HepG2 (cell line): ENCODE data around the gene CDC42EP5. TPM values are rescaled to one million over a fixed set of nuclear protein-coding genes. Genes with fewer than 3 reads are reported as not detected.

Experiments
- ATAC-seq: fragments of 200-7000 bp; cut with Tn5 transposase; 3 replicates; pipeline ENCODE4 v1.9.1; 2020; ENCODE audit warnings: mild to moderate bottlenecking, moderate library complexity
- BruUV-seq: library from RNA; stranded (reverse); fragments of 400-500 nt; replicated peaks from 2 replicates; lab custom pipeline; 2021; lab: Mats Ljungman, UMichigan
- CTCF ChIA-PET: fragments of 300-600 bp; formaldehyde crosslinking; extraction: SDS; loops from one replicate; lab custom pipeline; 2021; ENCODE audit warnings: low total read pairs, inconsistent platforms, low intra/inter-chr PET ratio; lab: Yijun Ruan, JAX
- POLR2A ChIA-PET: fragments of 350-600 bp; sonication (Branson Sonifier 250); formaldehyde crosslinking; loops from one replicate; lab custom pipeline; 2020; ENCODE audit warnings: antibody characterized with exemption, inconsistent platforms; lab: Yijun Ruan, JAX
- DNase-seq: peaks from one replicate; pipeline ENCODE4 v3.0.0-alpha.2; 2015; ENCODE audit warnings: low spot score
- FAIRE-seq: peaks from 3 replicates; lab custom pipeline; 2011; peaks lifted over from hg19 to GRCh38; lab: Jason Lieb, UNC
- H2AFZ ChIP-seq: one replicate; pipeline ENCODE4 v1.6.1; 2011; ENCODE audit warnings: low read length, inconsistent platforms
- H3K27ac ChIP-seq: fragments of 300-600 bp; 3 replicates; pipeline ENCODE4 v1.8.0; 2011; ENCODE audit warnings: mixed run types, mild to moderate bottlenecking, mixed read lengths, low read length, inconsistent platforms; ENCODE audit not compliant: insufficient read depth; ENCODE audit errors: extremely low read length
- H3K27me3 ChIP-seq, 2 experiments: fragments of 200-600 bp in 1 of 2; 2 replicates in 1 of 2; 3 replicates in 1 of 2; pipeline versions ENCODE4 v1.6.0 to v1.8.0; 2011; ENCODE audit warnings: low read length in 2 of 2, mild to moderate bottlenecking in 2 of 2, moderate library complexity in 2 of 2, inconsistent platforms in 1 of 2; ENCODE audit not compliant: insufficient read depth in 2 of 2, control insufficient read depth in 1 of 2
- H3K36me3 ChIP-seq, 2 experiments: fragments of 200-600 bp in 1 of 2; replicated peaks in 1 of 2; 2 replicates in 1 of 2; 3 replicates in 1 of 2; pipeline versions ENCODE4 v1.5.1 to v1.8.0; 2011; ENCODE audit warnings: low read length in 2 of 2, inconsistent platforms in 1 of 2; ENCODE audit not compliant: insufficient read depth in 2 of 2, control insufficient read depth in 1 of 2
- H3K4me1 ChIP-seq: 2 replicates; pipeline ENCODE4 v1.5.1; 2012; ENCODE audit warnings: low read length, inconsistent platforms; ENCODE audit not compliant: insufficient read depth
- H3K4me2 ChIP-seq: 2 replicates; pipeline ENCODE4 v1.6.0; 2011; ENCODE audit warnings: low read depth, low read length, inconsistent platforms
- H3K4me3 ChIP-seq, 3 experiments: fragments of 200-600 bp in 1 of 3; sonication (generic), shearing (Covaris generic) in 1 of 3; replicated peaks in 1 of 3; 2 replicates each; pipeline ENCODE4 v1.5.1; 2011 to 2016; ENCODE audit warnings: low read length in 3 of 3, inconsistent platforms in 2 of 3, low read depth in 2 of 3, mild to moderate bottlenecking in 2 of 3, control low read depth in 1 of 3, mixed read lengths in 1 of 3; ENCODE audit not compliant: insufficient read depth in 1 of 3
- H3K79me2 ChIP-seq: one replicate; pipeline ENCODE4 v1.6.1; 2011; ENCODE audit warnings: low read length, inconsistent platforms; ENCODE audit not compliant: insufficient read depth
- H3K9ac ChIP-seq: 2 replicates; pipeline ENCODE4 v1.6.0; 2011; ENCODE audit warnings: mild to moderate bottlenecking, low read depth, low read length, inconsistent platforms; ENCODE audit not compliant: insufficient read depth
- H3K9me3 ChIP-seq: 2 replicates; pipeline ENCODE4 v1.5.1; 2012; ENCODE audit warnings: mild to moderate bottlenecking, low read length
- H4K20me1 ChIP-seq: 2 replicates; pipeline ENCODE4 v1.6.0; 2011; ENCODE audit warnings: inconsistent platforms, mild to moderate bottlenecking, low read length, moderate library complexity; ENCODE audit not compliant: insufficient read depth
- AGO1 ChIP-seq: fragments of 200-400 bp; formaldehyde crosslinking; IDR thresholded peaks from 2 replicates; pipeline ENCODE4 v1.6.1; 2017; ENCODE audit warnings: mild to moderate bottlenecking, low read depth, low read length, moderate library complexity; ENCODE audit not compliant: poor library complexity, severe bottlenecking
- AGO2 ChIP-seq: fragments of 200-400 bp; formaldehyde crosslinking; optimal IDR thresholded peaks from 2 replicates; pipeline ENCODE3; 2017; ENCODE audit warnings: mild to moderate bottlenecking, low read depth, low read length, moderate library complexity
- MAZ ChIP-seq, 2 experiments: sonication (generic) in 1 of 2; formaldehyde crosslinking in 1 of 2; IDR thresholded peaks; 2 replicates each; pipeline versions ENCODE4 v1.5.0 to v1.6.1; 2012 to 2020; ENCODE audit warnings: low read depth in 2 of 2, mild to moderate bottlenecking in 2 of 2, borderline replicate concordance in 1 of 2, improper control_type of control experiment in 1 of 2, low read length in 1 of 2, missing genetic modification reagents in 1 of 2, moderate library complexity in 1 of 2
- RXRB ChIP-seq: IDR thresholded peaks from 2 replicates; pipeline ENCODE4 v1.6.1; 2016; ENCODE audit warnings: borderline replicate concordance, missing genetic modification reagents, missing compliant biosample characterization
- ZNF224 ChIP-seq: sonication (generic); formaldehyde crosslinking; IDR thresholded peaks from 2 replicates; pipeline ENCODE4 v1.5.0; 2020; ENCODE audit warnings: mild to moderate bottlenecking, missing genetic modification reagents
- ZNF709 ChIP-seq: sonication (generic); formaldehyde crosslinking; IDR thresholded peaks from 2 replicates; pipeline ENCODE4 v1.5.0; 2020; ENCODE audit warnings: mild to moderate bottlenecking, missing genetic modification reagents
- WGBS: methylation state at CpG from one replicate; pipeline ENCODE4 v1.1.6; 2017; ENCODE audit warnings: low lambda C conversion rate; 5-methylcytosine and 5-hydroxymethylcytosine counted together
- in situ Hi-C: cut with HindIII; loops from 2 replicates; pipeline ENCODE4 v1.10.0; 2017; ENCODE audit warnings: low pct_unique_long_range_greater_than_20kb; ENCODE audit not compliant: extremely low pct_ligation_motif_present
- intact Hi-C: fragments of 100-400 bp; cut with micrococcal nuclease; formaldehyde crosslinking; loops from one replicate; pipeline ENCODE4 v1.10.0; 2022; ENCODE audit not compliant: unreplicated experiment
- polyA plus RNA-seq, 8 experiments: library from polyadenylated mRNA; depleted of rRNA in 3 of 8; stranded (reverse) in 7 of 8; unstranded in 1 of 8; fragments of >200 nt; fragmentation: Illumina TruSeq in 4 of 8; extraction: Trizol in 4 of 8; gene quantifications; 2 replicates each; pipeline versions ENCODE4 v1.2.1 to v1.2.3, GENCODE V29; 2011 to 2016; ENCODE audit warnings: low read depth in 4 of 8, missing spikeins in 1 of 8, mixed read lengths in 1 of 8; ENCODE audit not compliant: insufficient read depth in 1 of 8
- total RNA-seq, 5 experiments: library from RNA; depleted of rRNA; stranded (reverse); fragments of >200 nt; fragmentation: Illumina TruSeq; extraction: Trizol; gene quantifications; 2 replicates each; pipeline ENCODE4 v1.2.3, GENCODE V29; 2016; ENCODE audit warnings: low read depth in 1 of 5
- TF ChIP-seq, protein P1 (sequence below): sonication (generic); formaldehyde crosslinking; conservative IDR thresholded peaks from 2 replicates; pipeline ENCODE4 v1.5.0; 2020; ENCODE audit warnings: missing genetic modification reagents

CDC42EP5 gene
- total and polyA plus RNA-seq, 2 of the 13 experiments (the other 11 are each of a cell fraction or from before 2014, with no cell fraction given), result 0.41 to 1.6 TPM

DNA sequence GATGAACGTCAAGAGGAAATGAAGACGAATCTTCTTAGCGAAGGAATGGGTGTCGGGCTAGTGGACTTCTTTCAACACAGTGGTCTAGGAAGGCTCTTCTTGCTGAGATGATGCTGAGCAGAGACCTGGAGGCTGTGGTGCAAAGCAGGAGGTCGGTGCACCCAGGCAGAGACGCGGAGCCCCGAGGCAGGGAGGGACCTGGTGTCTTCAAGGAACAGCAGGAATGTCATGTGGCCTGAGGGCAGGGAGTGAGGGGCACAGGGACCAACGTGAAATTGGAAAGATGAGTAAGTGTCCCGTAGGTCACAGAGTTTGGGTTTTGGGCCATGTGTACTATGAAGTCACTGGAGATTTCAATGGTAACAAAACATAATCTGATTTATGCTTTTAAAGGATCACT lies 11.4 kb upstream of the CDC42EP5 start (continued):
- TF ChIP-seq AGO2, result no peak
- TF ChIP-seq, all 625 proteins: peak for 0

DNA sequence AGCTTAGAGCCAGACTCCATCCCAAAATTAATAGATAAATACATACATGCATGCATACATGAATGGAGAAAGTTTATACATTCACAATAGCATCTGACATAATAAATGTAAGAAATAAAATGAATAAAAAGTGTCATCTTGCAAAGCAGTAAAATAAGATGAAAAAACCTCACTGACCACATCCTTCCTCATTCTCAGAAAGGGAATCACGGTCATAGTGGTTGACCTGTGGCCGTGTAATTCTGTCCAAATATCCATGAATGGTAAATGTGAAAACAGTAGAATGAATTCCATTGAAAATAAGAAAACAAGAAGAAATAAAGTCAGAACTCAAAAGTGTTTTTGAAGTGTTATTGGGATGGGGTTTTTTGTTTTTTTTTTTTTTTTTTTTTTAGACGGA lies 9.8 kb upstream of the CDC42EP5 start:
- Histone ChIP-seq H3K4me1 (peaks cover 4% of the 10 kb centered on the region; the same call in 1 of the 2 replicates), H3K9ac (no peak overlapping the region), H3K27me3 (no peaks in the 10 kb centered on the region), H2AFZ (no peak overlapping the region), H3K4me2 (no peak overlapping the region), H3K4me3 (no peak overlapping the region), H3K79me2 (no peaks in the 10 kb centered on the region), H4K20me1 (no peaks in the 10 kb centered on the region), H3K36me3 (no peaks in the 10 kb centered on the region), H3K27ac (no peak overlapping the region), H3K9me3 (no peaks in the 10 kb centered on the region)
- BruUV-seq, result no TSS peak
- 61% methylated on average over 3 of the region's 3 CpGs for WGBS
- intact Hi-C loops, result no loop called here
- TF ChIP-seq ZNF709 (no peak), ZNF224 (no peak), RXRB (no peak), MAZ (IDR thresholded peaks at IDR 0.05; ENCODE audit: borderline replicate concordance, low read depth, low read length) (no peak), MAZ (CRISPR knock-in tag; IDR thresholded peaks at IDR 0.05; ENCODE audit: low read depth) (no peak), AGO1 (no peak)
- TF ChIP-seq, protein P1, sequence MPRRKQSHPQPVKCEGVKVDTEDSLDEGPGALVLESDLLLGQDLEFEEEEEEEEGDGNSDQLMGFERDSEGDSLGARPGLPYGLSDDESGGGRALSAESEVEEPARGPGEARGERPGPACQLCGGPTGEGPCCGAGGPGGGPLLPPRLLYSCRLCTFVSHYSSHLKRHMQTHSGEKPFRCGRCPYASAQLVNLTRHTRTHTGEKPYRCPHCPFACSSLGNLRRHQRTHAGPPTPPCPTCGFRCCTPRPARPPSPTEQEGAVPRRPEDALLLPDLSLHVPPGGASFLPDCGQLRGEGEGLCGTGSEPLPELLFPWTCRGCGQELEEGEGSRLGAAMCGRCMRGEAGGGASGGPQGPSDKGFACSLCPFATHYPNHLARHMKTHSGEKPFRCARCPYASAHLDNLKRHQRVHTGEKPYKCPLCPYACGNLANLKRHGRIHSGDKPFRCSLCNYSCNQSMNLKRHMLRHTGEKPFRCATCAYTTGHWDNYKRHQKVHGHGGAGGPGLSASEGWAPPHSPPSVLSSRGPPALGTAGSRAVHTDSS (CRISPR knock-in tag), result no peak
- FAIRE-seq, result no peak
- CTCF ChIA-PET, result no interaction called here
- in situ Hi-C loops, result no loop called here
- POLR2A ChIA-PET, result no interaction called here
- DNase-seq, result no peak
- ATAC-seq, result no peak
